ENCODE measurements around the gene AQP12B. TPM values are rescaled to one million over a fixed set of nuclear protein-coding genes. Genes with fewer than 3 reads are reported as not detected.

AQP12B gene
- total and polyA plus RNA-seq, 9 of the 15 experiments (the other 6 are each of a cell fraction or from before 2014, with no cell fraction given): not detected

DNA sequence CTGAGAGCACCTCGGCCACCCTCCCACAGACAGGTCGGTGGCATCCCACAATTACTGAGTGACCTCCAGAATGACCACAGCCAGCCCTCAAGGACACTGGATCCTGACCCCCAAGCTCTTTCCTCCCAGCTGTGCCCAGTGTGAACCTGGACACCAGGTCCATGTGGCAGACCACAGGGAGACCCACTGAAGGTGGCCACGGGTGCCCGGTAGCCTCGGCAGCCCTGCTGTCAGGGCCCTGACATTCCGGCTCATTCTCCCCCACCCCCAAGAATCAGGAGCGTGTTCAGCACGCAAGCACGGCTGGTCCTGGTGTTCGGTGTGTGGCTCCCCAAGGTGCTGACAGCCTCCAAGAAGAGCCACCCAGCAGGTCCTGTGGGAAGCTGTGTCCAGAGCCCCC lies 41.7 kb upstream of the AQP12B start (continued):
- TF ChIP-seq, protein P1, sequence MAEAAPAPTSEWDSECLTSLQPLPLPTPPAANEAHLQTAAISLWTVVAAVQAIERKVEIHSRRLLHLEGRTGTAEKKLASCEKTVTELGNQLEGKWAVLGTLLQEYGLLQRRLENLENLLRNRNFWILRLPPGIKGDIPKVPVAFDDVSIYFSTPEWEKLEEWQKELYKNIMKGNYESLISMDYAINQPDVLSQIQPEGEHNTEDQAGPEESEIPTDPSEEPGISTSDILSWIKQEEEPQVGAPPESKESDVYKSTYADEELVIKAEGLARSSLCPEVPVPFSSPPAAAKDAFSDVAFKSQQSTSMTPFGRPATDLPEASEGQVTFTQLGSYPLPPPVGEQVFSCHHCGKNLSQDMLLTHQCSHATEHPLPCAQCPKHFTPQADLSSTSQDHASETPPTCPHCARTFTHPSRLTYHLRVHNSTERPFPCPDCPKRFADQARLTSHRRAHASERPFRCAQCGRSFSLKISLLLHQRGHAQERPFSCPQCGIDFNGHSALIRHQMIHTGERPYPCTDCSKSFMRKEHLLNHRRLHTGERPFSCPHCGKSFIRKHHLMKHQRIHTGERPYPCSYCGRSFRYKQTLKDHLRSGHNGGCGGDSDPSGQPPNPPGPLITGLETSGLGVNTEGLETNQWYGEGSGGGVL (CRISPR knock-in tag; IDR thresholded peaks at IDR 0.05): no peak
- TF ChIP-seq DIDO1 (tag; IDR thresholded peaks at IDR 0.05; ENCODE audit: low read depth): no peak
- no peak for TF ChIP-seq U2AF1 (optimal IDR thresholded peaks at IDR 0.05; ENCODE audit: low read depth, low read length)
- TF ChIP-seq ZNF584 (CRISPR knock-in tag; IDR thresholded peaks at IDR 0.05; ENCODE audit: low read depth): no peak
- no peak for TF ChIP-seq EZH2 (IDR thresholded peaks at IDR 0.05; ENCODE audit: borderline replicate concordance, low read depth, low read length)
- no peak for TF ChIP-seq RCOR1 (IDR thresholded peaks at IDR 0.05; ENCODE audit: borderline replicate concordance in 1 of 2, low read depth in 2 of 2, low read length in 2 of 2)
- no peak for TF ChIP-seq BCL6 (CRISPR knock-in tag; IDR thresholded peaks at IDR 0.05)
- TF ChIP-seq, protein P2, sequence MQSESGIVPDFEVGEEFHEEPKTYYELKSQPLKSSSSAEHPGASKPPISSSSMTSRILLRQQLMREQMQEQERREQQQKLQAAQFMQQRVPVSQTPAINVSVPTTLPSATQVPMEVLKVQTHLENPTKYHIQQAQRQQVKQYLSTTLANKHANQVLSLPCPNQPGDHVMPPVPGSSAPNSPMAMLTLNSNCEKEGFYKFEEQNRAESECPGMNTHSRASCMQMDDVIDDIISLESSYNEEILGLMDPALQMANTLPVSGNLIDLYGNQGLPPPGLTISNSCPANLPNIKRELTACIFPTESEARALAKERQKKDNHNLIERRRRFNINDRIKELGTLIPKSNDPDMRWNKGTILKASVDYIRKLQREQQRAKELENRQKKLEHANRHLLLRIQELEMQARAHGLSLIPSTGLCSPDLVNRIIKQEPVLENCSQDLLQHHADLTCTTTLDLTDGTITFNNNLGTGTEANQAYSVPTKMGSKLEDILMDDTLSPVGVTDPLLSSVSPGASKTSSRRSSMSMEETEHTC (IDR thresholded peaks at IDR 0.05): no peak
- no peak for TF ChIP-seq ZBTB8A (IDR thresholded peaks at IDR 0.05; ENCODE audit: partially characterized antibody)
